GM19452 (cell line): ENCODE data around the gene TBC1D3I.
A peak's percentile ranks its signal among the peaks of the same experiment; 100 is the strongest.
"Not testable (repeated sequence)": the region's sequence is repeated elsewhere in the genome, so short reads cannot be mapped to it uniquely, and the experiment has no call there.

Experiments
- ATAC-seq: cut with Tn5 transposase; IDR thresholded peaks from one replicate; pipeline ENCODE4 v1.9.1; 2021; ENCODE audit not compliant: unreplicated experiment

TBC1D3I gene

DNA sequence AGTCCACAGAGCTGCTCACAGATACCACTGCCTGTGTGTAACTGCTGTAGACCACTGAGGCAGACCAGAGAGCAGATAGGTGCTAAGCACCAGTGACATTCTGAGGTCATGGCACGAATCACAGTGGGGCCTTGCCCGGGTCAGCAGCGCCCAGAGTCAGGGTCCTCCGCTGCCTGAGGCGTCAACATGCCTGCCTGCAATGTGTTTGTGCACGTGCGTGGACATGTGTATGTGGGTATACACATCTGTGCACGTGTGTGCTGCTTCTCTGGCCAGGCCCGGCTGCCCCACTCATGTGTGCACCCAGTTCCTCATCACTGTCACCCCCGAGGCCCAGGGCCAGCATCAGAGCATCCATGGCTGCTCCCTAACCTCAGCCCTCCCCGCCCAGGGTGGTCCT, at the start of gene TBC1D3I:
Gene TBC1D3I (minus strand): TSS at position 101 of the 400 bp plus-strand sequence. CDS start 1,585 bp downstream, outside the sequence.
- ATAC-seq: not testable (repeated sequence)

DNA sequence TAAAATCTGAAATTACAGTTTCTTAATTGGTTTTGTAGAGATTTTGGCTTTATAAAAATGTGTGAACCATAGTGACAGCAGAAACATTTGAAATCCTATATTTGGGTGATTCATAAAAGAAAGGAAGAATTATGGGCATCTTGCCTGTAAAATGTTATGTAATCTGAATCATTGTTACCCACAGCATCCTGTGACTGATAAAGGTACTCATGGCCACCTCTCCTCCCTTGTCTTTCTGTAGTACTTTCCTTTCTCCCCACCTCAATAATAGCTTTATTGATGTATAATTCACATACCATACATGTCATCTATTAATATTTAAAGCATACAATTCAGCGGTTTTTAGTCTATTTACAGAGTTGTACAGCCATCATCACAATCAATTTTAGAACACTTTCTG, 30.8 kb upstream of the TBC1D3I start:
- not testable (repeated sequence) for ATAC-seq

GRCh38 chr17:36289965-36290612, 25.7 kb upstream of the TBC1D3I start:
- ATAC-seq: not testable (repeated sequence)

GRCh38 chr17:36284219-36284618, 19.8 kb upstream of the TBC1D3I start:
- not testable (repeated sequence) for ATAC-seq

DNA sequence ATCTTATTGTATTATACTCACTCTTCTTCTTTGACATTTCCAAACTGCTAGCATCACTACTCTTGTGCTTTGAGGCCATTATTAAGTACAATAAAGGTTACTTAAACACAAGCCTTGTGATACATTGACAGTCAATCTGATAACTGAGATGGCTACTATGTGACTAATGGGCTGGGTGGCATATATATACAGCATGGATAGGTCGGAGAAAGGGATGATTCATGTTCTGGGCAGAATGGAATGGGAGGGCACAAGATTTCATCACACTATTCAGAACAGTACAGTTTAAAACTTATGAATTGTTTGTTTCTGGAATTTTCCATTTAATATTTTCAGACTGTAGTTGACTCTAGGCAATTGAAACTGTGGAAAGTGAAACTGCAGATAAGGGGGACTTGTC, 18.9 kb upstream of the TBC1D3I start:
- ATAC-seq: not testable (repeated sequence)

DNA sequence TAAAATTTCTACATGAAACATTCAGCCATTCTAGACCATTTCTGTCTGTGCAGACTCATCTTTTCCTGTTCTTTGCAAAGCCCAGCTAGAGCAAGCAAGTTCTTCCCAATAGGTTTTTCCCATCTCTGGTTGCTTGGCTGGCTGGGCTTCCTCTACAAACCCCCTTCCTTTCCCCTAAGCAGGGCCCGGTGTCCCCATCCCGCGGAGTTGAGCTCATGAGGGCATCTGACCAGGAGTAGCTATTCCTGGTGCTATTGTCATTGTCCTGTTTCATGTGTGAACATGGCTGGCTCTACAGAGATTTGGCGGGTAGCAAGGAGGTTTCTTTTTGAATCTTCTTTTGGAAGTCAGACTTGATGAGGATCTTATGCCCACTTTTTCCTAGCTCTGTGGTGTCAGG, 22.3 kb downstream of the TBC1D3I start:
- not testable (repeated sequence) for ATAC-seq

GRCh38 chr17:36229644-36230043, 34.7 kb downstream of the TBC1D3I start:
- not testable (repeated sequence) for ATAC-seq

GRCh38 chr17:36222967-36223366, 41.4 kb downstream of the TBC1D3I start:
- ATAC-seq: not testable (repeated sequence)

DNA sequence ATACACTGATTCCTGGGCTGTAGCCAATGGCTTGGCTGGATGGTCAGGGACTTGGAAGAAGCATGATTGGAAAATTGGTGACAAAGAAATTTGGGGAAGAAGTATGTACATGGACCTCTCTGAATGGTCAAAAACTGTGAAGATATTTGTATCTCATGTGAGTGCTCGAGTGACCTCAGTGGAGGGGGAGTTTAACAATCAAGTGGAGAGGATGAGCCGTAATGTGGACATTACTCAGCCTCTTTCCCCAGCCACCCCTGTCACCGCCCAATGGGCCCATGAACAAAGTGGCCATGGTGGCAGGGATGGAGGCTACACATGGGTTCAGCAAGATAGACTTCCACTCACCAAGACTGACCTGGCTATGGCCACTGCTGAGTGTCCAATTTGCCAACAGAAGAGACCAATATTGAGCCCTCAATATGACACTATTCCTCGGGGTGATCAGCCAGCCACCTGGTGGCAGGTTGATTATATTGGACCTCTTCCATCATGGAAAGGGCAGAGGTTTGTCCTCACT, 42.7 kb downstream of the TBC1D3I start:
- not testable (repeated sequence) for ATAC-seq

DNA sequence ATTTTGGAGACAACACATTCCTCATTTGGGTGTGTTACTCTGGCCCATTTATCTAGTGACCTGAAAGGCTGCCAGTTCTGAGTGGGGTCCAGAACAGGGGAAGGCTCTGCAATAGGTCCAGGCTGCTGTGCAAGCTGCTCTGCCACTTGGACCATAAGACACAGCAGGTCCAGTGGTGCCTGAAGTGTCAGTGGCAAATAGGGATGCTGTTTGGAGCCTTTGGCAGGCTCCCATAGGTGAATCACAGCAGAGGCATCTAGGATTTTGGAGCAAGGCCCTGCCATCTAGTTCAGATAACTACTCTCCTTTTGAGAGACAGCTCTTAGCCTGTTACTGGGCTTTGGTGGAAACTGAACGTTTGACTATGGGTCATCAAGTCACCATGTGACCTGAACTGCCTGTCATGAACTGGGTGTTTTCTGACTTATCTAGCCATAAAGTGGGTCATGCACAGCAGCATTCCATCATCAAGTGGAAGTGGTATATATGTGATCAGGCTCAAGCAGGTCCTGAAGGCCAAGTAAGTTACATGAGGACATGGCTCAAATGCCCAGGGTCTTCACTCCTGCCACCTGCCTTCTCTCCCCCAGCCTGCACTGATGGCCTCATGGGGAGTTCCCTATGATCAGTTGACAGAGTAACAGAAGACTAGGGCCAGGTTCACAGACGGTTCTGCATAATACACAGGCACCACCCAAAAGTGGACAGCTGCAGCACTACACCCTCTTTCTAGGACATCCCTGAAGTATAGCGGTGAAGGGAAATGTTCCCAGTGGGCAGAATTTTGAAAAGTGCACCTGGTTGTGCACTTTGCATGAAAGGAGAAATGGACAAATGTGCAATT, 43.4 kb downstream of the TBC1D3I start:
- not testable (repeated sequence) for ATAC-seq

GRCh38 chr17:36219556-36219955, 44.8 kb downstream of the TBC1D3I start:
- ATAC-seq: not testable (repeated sequence)

DNA sequence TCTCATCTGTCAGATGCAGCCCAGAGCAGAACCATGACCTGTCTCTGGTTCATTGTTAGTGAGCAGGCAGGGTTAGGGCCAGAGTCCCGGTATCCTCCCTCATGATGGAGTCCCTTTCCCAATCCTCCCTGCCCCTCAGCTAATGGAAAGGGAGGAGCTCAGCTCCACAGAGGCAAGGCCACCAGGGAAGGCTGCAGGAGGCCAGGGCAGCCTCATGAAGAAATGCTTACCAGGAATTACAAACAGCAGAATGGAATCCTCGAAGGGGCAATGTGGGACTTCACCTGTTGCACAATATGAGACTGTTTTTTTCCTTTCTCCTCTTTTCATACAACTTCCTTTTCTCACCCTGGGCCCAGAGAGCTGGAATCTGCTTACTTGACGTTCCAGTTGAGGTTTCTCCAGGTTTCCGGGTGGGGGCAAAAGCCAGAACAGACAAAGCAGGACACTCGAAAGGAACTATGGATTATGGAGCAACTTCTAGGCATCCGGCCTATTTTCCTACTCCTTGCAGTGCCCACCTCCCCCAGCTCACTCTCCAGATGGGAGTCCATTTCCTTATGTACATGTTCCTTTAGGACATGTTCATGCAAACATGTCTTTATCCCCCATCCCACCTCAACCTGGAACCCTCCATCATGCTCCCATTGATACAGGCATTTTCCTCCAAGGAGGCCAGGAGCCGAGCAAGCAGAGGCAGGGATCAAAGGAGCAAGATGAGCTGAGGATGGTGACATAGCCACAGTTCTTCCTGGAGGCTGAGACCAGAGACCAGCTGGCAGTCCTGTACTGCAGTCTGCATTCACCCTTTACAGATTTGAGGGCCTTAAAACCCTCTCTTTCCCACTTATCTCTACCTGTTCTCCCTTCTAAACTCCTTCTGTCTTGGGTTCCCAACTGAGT, 48.7 kb downstream of the TBC1D3I start:
- not testable (repeated sequence) for ATAC-seq

DNA sequence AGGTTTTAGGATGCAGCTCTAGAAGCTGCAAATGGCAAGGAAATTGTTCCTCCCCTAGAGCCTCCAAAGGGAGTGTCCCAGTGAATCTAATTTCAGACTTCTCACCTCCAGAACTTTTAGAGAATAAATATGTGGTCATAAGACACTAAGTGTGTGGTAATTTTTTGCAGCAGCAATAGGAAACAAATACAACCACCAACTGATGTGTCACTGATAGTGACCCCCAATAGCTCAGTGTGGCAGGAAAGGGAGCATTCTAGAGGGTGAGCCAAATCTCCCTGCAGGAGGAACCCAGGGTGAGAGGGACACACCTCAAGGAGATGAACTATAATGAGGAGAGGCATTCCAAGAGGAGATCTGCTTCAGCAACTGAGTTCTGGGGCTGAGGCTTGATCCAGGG, 49.5 kb downstream of the TBC1D3I start:
- no peak for ATAC-seq

GRCh38 chr17:36213695-36214094, 50.7 kb downstream of the TBC1D3I start:
- no peak for ATAC-seq

- no peak for ATAC-seq
These were observed 51.4 kb downstream of the TBC1D3I start for GRCh38 chr17:36212966-36213365.

GRCh38 chr17:36212272-36212605, 52.1 kb downstream of the TBC1D3I start:
- no peak for ATAC-seq

GRCh38 chr17:36211484-36212271, 52.7 kb downstream of the TBC1D3I start:
- ATAC-seq: not testable (repeated sequence)

- ATAC-seq: peak; percentile 59
These were observed 53.7 kb downstream of the TBC1D3I start, which contains the start of gene CCL4L2 for GRCh38 chr17:36210439-36211211. Gene CCL4L2 (plus strand): TSS chr17:36211063.

DNA sequence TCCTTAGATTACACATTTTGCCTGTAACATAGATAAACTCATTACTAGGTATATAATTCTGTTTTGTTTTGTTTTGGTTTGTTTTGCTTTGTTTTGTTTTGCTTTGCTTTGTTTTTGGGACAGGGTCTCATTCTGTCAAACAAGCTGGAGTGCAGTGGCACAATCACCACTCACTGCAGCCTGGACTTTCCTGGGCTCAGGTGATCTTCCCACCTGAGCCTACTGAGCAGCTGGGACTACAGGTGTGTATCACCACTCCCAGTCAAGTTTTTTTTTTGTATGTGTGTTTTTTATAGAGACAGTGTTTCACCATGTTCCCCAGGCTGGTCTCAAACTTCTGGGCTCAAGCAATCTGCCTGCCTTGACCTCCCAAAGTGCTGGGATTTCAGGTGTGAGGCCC, 54.8 kb downstream of the TBC1D3I start:
- no peak for ATAC-seq
